ENCODE results near the gene C22orf15.

The C22orf15 gene

GRCh38 chr22:23800297-23801237 lies 37.8 kb downstream of the C22orf15 start:
- Mint-ChIP-seq H3K9me3 (no peaks in the 10 kb centered on the region), H3K27me3 (ENCODE audit: low read depth) (no peaks in the 10 kb centered on the region), H3K4me3 (no peak overlapping the region), H3K36me3 (ENCODE audit: low read depth) (peaks cover 85% of the 10 kb centered on the region), H3K4me1 (peaks cover 17% of the 10 kb centered on the region), H3K27ac (no peak overlapping the region)
- TF ChIP-seq CTCF (IDR thresholded peaks at IDR 0.05; ENCODE audit: unreplicated experiment in 3 of 3), result no peak

GRCh38 chr22:23801238-23801821 lies 38.5 kb downstream of the C22orf15 start:
- Mint-ChIP-seq H3K9me3 (no peaks in the 10 kb centered on the region), H3K27me3 (ENCODE audit: low read depth) (no peaks in the 10 kb centered on the region), H3K27ac (no peak overlapping the region), H3K4me3 (no peak overlapping the region), H3K4me1 (peaks cover 13% of the 10 kb centered on the region), H3K36me3 (ENCODE audit: low read depth) (peaks cover 86% of the 10 kb centered on the region)
- TF ChIP-seq CTCF (IDR thresholded peaks at IDR 0.05; ENCODE audit: unreplicated experiment in 3 of 3), result no peak

GRCh38 chr22:23801886-23802377 lies 39.1 kb downstream of the C22orf15 start:
- Mint-ChIP-seq H3K4me1 (peaks cover 9% of the 10 kb centered on the region), H3K4me3 (no peak overlapping the region), H3K27me3 (ENCODE audit: low read depth) (no peaks in the 10 kb centered on the region), H3K27ac (no peak overlapping the region), H3K9me3 (no peaks in the 10 kb centered on the region), H3K36me3 (ENCODE audit: low read depth) (peaks cover 84% of the 10 kb centered on the region)
- no peak for TF ChIP-seq CTCF (IDR thresholded peaks at IDR 0.05; ENCODE audit: unreplicated experiment in 3 of 3)

GRCh38 chr22:23803001-23803819 lies 40.4 kb downstream of the C22orf15 start:
- no peaks in the 10 kb centered on the region for H3K9me3 Mint-ChIP-seq

More at GRCh38 chr22:23803001-23803819, 40.4 kb downstream of the C22orf15 start:
- Mint-ChIP-seq H3K4me1 (peaks cover 9% of the 10 kb centered on the region), H3K36me3 (ENCODE audit: low read depth) (peaks cover 86% of the 10 kb centered on the region), H3K27ac (peak overlapping the region; percentile 49 to 73 (median 63)), H3K4me3 (peak overlapping the region in 1 of 3 experiments; percentile 19), H3K27me3 (ENCODE audit: low read depth) (no peaks in the 10 kb centered on the region)
- no peak for TF ChIP-seq CTCF (IDR thresholded peaks at IDR 0.05; ENCODE audit: unreplicated experiment in 3 of 3)
